Peyer's patch (tissue), 4 donors: ENCODE measurements around the gene LAMC1.

Experiments used
- CTCF ChIP-seq, 6 experiments: fragments of 450-650 bp in 4 of 6; fragments of 200-600 bp in 2 of 6; sonication (generic) in 1 of 6; IDR thresholded peaks; one replicate each; pipeline ENCODE4 v1.5.1; 2017 to 2019; ENCODE audit warnings: antibody characterized with exemption in 6 of 6, mild to moderate bottlenecking in 3 of 6, moderate library complexity in 1 of 6
- POLR2A ChIP-seq, 2 donors: fragments of 450-650 bp; IDR thresholded peaks; one replicate each; pipeline ENCODE4 v1.5.1; 2017; ENCODE audit warnings: antibody characterized with exemption in 2 of 2, mild to moderate bottlenecking in 2 of 2, moderate library complexity in 2 of 2

GRCh38 chr1:183101081-183101480 lies 77.9 kb downstream of the LAMC1 start:
- TF ChIP-seq CTCF (IDR thresholded peaks at IDR 0.05) (no peak), POLR2A (IDR thresholded peaks at IDR 0.05) (no peak)
